ENCODE results near the gene XIRP1. TPM values are rescaled to one million over a fixed set of nuclear protein-coding genes. Genes with fewer than 3 reads are reported as not detected.
A peak's percentile ranks its signal among the peaks of the same experiment; 100 is the strongest.

XIRP1 gene
- total RNA-seq, 1 donor from 2014 or later: not detected

DNA sequence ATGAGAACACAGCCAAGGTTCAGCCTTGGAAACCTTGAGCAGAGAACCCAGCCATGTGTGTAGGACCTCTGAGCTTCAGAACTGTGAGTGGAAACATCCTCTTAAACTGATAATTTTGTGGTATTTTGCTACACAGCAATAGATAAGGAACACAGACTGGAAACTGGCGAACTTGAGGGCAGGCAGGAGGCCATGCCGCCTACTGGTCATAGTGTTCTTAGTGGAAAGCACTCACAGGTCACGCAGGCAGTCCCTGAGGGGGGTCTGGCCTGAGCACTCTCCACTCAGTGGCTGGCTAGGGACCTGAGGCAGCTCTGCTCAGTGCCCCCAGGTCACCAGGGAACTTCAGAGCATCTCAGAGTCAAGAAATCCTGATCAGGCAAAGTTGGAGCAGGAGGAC, 9.7 kb upstream of the XIRP1 start:
- H3K27me3 ChIP-seq (ENCODE audit: control insufficient read depth, insufficient read depth, low read length): peaks cover 8% of the 10 kb centered on the region
- TF ChIP-seq, protein P1, sequence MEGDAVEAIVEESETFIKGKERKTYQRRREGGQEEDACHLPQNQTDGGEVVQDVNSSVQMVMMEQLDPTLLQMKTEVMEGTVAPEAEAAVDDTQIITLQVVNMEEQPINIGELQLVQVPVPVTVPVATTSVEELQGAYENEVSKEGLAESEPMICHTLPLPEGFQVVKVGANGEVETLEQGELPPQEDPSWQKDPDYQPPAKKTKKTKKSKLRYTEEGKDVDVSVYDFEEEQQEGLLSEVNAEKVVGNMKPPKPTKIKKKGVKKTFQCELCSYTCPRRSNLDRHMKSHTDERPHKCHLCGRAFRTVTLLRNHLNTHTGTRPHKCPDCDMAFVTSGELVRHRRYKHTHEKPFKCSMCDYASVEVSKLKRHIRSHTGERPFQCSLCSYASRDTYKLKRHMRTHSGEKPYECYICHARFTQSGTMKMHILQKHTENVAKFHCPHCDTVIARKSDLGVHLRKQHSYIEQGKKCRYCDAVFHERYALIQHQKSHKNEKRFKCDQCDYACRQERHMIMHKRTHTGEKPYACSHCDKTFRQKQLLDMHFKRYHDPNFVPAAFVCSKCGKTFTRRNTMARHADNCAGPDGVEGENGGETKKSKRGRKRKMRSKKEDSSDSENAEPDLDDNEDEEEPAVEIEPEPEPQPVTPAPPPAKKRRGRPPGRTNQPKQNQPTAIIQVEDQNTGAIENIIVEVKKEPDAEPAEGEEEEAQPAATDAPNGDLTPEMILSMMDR (IDR thresholded peaks at IDR 0.05; ENCODE audit: insufficient read depth, low read length, severe bottlenecking): no peak
- DNase-seq (ENCODE audit: low read depth): no peak
- FAIRE-seq: no peak
- H3K4me3 ChIP-seq (ENCODE audit: low read depth, low read length): no peak overlapping the region
- no peaks in the 10 kb centered on the region for H3K36me3 ChIP-seq (ENCODE audit: control insufficient read depth, insufficient read depth, low read length)

DNA sequence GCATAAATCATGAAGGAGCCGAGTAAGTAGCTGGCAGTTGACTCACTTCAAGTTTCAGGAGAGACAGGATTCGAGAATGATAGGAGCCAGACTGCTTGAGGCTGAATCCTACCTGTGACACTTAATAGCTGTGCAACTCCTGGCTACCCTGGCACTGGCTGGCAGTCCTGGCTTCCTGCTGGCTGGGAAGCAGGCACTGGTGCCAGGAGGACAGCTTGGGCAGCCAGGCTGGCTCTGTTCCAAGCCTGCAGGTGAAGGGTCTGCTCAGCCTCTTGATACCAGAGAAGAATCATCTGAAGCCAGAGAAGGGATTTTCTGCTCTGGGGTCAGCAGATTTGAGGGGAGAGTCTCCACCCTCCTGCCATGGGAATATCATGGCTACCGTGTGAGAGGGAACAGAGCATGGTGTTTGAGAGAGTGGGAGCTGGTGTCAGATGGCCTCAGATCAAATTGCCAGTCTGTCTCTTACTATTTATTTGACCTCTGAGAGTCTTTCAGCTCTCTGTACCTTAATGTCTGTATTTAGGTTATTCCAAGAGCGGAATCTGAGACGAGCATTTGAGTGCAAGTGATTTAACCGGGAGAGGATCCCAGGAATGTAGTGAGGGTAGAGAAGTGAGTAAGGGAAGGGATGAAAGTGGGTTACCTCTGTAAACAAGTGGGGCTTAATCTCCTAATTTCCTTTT, 4.4 kb upstream of the XIRP1 start:
- no peaks in the 10 kb centered on the region for H3K36me3 ChIP-seq (ENCODE audit: control insufficient read depth, insufficient read depth, low read length)
- peaks cover 4% of the 10 kb centered on the region for H3K27me3 ChIP-seq (ENCODE audit: control insufficient read depth, insufficient read depth, low read length)
- H3K4me3 ChIP-seq (ENCODE audit: low read depth, low read length): no peak overlapping the region
- FAIRE-seq (no peak), DNase-seq (ENCODE audit: low read depth) (peak; percentile 20)
- TF ChIP-seq, protein P1 (IDR thresholded peaks at IDR 0.05; ENCODE audit: insufficient read depth, low read length, severe bottlenecking): no peak

DNA sequence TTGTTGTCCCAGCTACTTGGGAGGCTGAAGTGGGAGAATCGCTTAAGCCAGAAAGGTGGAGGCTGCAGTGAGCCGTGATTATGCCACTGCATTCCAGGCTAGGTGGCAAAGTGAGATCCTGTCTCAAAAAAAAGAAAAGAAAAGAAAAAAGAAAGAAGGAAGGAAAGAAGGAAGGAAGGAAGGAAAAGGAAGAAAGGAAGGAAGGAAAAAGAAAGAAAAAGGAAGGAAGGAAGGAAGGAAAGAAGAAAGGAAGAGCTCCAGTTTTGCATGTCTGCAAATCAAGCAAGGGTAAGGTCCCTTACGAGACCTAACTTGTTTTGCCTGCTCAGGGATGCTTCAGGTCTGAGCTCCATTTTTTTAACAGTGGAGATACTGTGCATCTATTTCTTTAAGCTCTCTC, 3.6 kb upstream of the XIRP1 start:
- no peak overlapping the region for H3K4me3 ChIP-seq (ENCODE audit: low read depth, low read length)
- DNase-seq (ENCODE audit: low read depth) (no peak), FAIRE-seq (no peak)
- TF ChIP-seq, protein P1 (IDR thresholded peaks at IDR 0.05; ENCODE audit: insufficient read depth, low read length, severe bottlenecking): no peak
- no peaks in the 10 kb centered on the region for H3K36me3 ChIP-seq (ENCODE audit: control insufficient read depth, insufficient read depth, low read length)
- peaks cover 4% of the 10 kb centered on the region for H3K27me3 ChIP-seq (ENCODE audit: control insufficient read depth, insufficient read depth, low read length)

DNA sequence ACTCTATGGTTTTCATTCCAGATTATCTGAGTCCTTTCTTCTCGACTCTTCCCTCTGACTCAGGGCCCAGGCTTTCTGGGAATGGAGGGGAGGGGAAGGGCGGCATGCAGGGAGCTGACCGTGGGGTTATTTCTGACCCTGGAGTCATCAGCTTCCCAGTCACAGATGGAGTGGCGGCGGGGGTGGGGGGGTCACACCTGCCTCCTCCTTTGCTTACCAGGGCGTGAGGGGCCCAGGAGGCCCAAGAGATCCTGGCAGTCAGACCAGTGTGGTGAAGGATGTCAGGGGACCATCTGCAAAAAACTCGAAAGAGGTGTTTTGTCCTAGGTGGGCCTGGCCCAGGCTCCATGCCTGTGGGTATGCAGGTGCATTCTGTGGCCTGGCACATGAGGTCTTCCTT, 996 bp upstream of the XIRP1 start:
- FAIRE-seq (no peak), DNase-seq (ENCODE audit: low read depth) (no peak)
- H3K27me3 ChIP-seq (ENCODE audit: control insufficient read depth, insufficient read depth, low read length): peaks cover 4% of the 10 kb centered on the region
- H3K36me3 ChIP-seq (ENCODE audit: control insufficient read depth, insufficient read depth, low read length): no peaks in the 10 kb centered on the region
- TF ChIP-seq, protein P1 (IDR thresholded peaks at IDR 0.05; ENCODE audit: insufficient read depth, low read length, severe bottlenecking): no peak
- no peak overlapping the region for H3K4me3 ChIP-seq (ENCODE audit: low read depth, low read length)

DNA sequence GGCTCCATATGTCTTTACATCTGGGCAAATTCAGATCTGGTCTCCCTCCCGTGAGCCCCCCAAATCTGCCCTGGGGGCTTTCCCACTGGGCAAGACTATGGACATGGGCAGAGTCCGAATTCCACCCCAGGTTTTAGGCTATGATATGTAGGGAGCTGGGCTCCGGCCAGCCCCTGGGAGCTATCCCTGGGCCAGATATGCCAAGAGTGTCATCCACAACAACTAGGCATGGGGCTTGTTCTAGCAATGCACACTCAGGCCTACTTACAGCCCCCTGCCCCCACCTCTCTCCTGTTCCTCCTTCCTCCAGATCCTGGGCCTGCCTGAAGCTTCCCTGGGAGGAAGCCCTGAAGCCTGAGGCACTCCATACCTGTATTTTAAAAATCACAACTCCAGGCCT, 622 bp downstream of the XIRP1 start:
- TF ChIP-seq, protein P1 (IDR thresholded peaks at IDR 0.05; ENCODE audit: insufficient read depth, low read length, severe bottlenecking): no peak

DNA sequence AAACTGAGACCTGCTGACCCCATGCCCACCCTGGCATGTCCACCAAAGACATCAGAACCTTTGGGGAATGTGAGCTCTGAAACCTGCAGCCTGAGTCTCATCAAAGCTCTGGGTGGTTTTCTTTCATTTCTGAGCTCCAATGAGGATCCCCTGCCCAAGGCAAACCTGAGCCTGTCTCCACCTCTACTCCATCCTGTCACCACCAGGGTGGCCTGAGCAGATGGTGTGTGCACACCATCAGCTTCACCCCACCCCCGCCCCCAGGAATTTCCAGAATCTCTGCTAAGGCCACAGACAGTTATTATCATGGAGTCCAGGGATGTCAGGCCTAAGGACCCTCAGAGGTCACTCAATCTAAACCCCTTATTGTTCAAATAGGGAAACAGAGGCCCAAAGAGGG, 1.3 kb downstream of the XIRP1 start:
- H3K27me3 ChIP-seq (ENCODE audit: control insufficient read depth, insufficient read depth, low read length): no peaks in the 10 kb centered on the region
- H3K36me3 ChIP-seq (ENCODE audit: control insufficient read depth, insufficient read depth, low read length): no peaks in the 10 kb centered on the region
- no peak for FAIRE-seq
- DNase-seq (ENCODE audit: low read depth): no peak
- H3K4me3 ChIP-seq (ENCODE audit: low read depth, low read length): no peak overlapping the region
- TF ChIP-seq, protein P1 (IDR thresholded peaks at IDR 0.05; ENCODE audit: insufficient read depth, low read length, severe bottlenecking): no peak

More for the DNA sequence above, 622 bp downstream of the XIRP1 start:
- H3K4me3 ChIP-seq (ENCODE audit: low read depth, low read length): no peak overlapping the region
- H3K27me3 ChIP-seq (ENCODE audit: control insufficient read depth, insufficient read depth, low read length): peaks cover 2% of the 10 kb centered on the region
- FAIRE-seq: no peak
- no peaks in the 10 kb centered on the region for H3K36me3 ChIP-seq (ENCODE audit: control insufficient read depth, insufficient read depth, low read length)
- DNase-seq (ENCODE audit: low read depth): no peak

All from bronchial epithelial cell (primary cell).